Measurements from ENCODE around the gene SSBP3. TPM values are rescaled to one million over a fixed set of nuclear protein-coding genes. Genes with fewer than 3 reads are reported as not detected.
A peak's percentile ranks its signal among the peaks of the same experiment; 100 is the strongest.

SSBP3 gene
- total RNA-seq, 1 experiment from 2014 or later = 37.5 TPM

DNA sequence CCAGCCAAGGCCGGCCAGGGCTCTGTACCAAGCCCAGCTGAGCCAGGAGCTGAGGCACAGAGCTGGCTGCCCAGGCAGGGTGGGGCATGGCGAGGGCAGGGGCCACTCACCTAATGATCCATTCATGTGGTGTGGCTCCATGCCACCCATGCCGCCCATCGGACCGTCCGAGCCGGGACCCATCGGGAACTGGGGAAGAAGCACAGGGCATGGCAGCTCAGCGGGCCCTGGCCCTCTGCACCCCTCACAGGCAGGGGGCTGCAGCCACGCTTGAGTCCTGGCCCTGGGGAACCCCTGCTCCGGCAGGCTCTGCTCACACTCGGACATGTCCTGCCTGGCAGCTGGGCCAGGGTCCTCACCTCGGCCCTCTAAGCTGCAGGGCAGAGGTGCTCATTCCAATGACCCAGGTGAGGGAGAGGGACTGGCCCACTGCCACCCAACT lies 177.5 kb downstream of the SSBP3 start:
- CTCF ChIA-PET = interaction anchor here (1.2 kb wide), 1 partner anchor 18 kb away, joined by 3 read pairs; no protein-coding TSS in a partner anchor
- TF ChIP-seq JUND (IDR thresholded peaks at IDR 0.05) = no peak
- no peak for TF ChIP-seq SRF (IDR thresholded peaks at IDR 0.05; ENCODE audit: low read depth)
- TF ChIP-seq SIN3A (IDR thresholded peaks at IDR 0.05; ENCODE audit: low read depth) = no peak
- TF ChIP-seq RAD21 (IDR thresholded peaks at IDR 0.05; ENCODE audit: low read depth) = no peak
- no peak for TF ChIP-seq EZH2 (IDR thresholded peaks at IDR 0.05)
- TF ChIP-seq ELF1 (IDR thresholded peaks at IDR 0.05; ENCODE audit: borderline replicate concordance, low read depth) = no peak
- TF ChIP-seq ZFX (IDR thresholded peaks at IDR 0.05) = no peak
- TF ChIP-seq ATF3 (IDR thresholded peaks at IDR 0.05) = no peak
- TF ChIP-seq ZNF274 (IDR thresholded peaks at IDR 0.05; ENCODE audit: low read depth, low read length) = no peak
- TF ChIP-seq, protein P1, sequence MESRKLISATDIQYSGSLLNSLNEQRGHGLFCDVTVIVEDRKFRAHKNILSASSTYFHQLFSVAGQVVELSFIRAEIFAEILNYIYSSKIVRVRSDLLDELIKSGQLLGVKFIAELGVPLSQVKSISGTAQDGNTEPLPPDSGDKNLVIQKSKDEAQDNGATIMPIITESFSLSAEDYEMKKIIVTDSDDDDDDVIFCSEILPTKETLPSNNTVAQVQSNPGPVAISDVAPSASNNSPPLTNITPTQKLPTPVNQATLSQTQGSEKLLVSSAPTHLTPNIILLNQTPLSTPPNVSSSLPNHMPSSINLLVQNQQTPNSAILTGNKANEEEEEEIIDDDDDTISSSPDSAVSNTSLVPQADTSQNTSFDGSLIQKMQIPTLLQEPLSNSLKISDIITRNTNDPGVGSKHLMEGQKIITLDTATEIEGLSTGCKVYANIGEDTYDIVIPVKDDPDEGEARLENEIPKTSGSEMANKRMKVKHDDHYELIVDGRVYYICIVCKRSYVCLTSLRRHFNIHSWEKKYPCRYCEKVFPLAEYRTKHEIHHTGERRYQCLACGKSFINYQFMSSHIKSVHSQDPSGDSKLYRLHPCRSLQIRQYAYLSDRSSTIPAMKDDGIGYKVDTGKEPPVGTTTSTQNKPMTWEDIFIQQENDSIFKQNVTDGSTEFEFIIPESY (IDR thresholded peaks at IDR 0.05; ENCODE audit: extremely low read depth, insufficient replicate concordance, low read length) = no peak
- no peak for TF ChIP-seq POLR2AphosphoS5 (IDR thresholded peaks at IDR 0.05; ENCODE audit: low read depth, low read length)
- TF ChIP-seq EGR1 (IDR thresholded peaks at IDR 0.05; ENCODE audit: low read depth) = no peak
- no peak for TF ChIP-seq FOSL1 (IDR thresholded peaks at IDR 0.05; ENCODE audit: low read depth)
- no peak for TF ChIP-seq CBX3 (IDR thresholded peaks at IDR 0.05; ENCODE audit: low read depth)
- RAD21 ChIA-PET (ENCODE audit: low non-redundant PET in 1 of 2, low total read pairs in 2 of 2, uncharacterized antibody in 2 of 2, unreplicated experiment in 2 of 2) = no interaction called here
- H3K27me3 ChIP-seq (ENCODE audit: insufficient read depth, low read length) = no peaks in the 10 kb centered on the region
- 0 out of 2 replicates have a peak overlapping the region, but pooled peaks have one; percentile 39 for H3K4me2 ChIP-seq (ENCODE audit: low read length)
- BruUV-seq (replicated peaks) = no TSS peak
- H3K36me3 ChIP-seq (ENCODE audit: control insufficient read depth in 1 of 2, insufficient read depth in 2 of 2, low read length in 2 of 2) = no peaks in the 10 kb centered on the region
- no peaks in the 10 kb centered on the region for H3K79me2 ChIP-seq (ENCODE audit: insufficient read depth, low read length)
- H4K20me1 ChIP-seq (ENCODE audit: insufficient read depth) = no peaks in the 10 kb centered on the region
- H3K4me3 ChIP-seq (replicated peaks in 1 of 2; ENCODE audit: low read depth in 1 of 2, low read length in 2 of 2) = no peak overlapping the region
- DNase-seq (ENCODE audit: low read depth, low spot score) (no peak), ATAC-seq (no peak)
- H3K27ac ChIP-seq (ENCODE audit: low read depth, low read length) = peak overlapping the region; percentile 49
- no peak overlapping the region for H2AFZ ChIP-seq (ENCODE audit: low read depth, low read length, poor library complexity, severe bottlenecking)
- H3K9ac ChIP-seq (ENCODE audit: low read length) = no peak overlapping the region
- POLR2A ChIA-PET = no interaction called here
- intact Hi-C loops (cut with micrococcal nuclease) = no loop called here
- peaks cover 23 to 37% of the 10 kb centered on the region in 2 experiments for H3K4me1 ChIP-seq (ENCODE audit: control insufficient read depth in 1 of 2, insufficient read depth in 2 of 2, low read length in 2 of 2)
- no peaks in the 10 kb centered on the region for H3K9me3 ChIP-seq (ENCODE audit: control insufficient read depth in 1 of 2, insufficient read depth in 1 of 2, low read depth in 1 of 2, low read length in 2 of 2)
- H3K9me2 ChIP-seq (ENCODE audit: insufficient read depth) = no peaks in the 10 kb centered on the region
